ENCODE measurements around the gene PHF21A. TPM values are rescaled to one million over a fixed set of nuclear protein-coding genes. Genes with fewer than 3 reads are reported as not detected.
"Not testable (repeated sequence)": the region's sequence is repeated elsewhere in the genome, so short reads cannot be mapped to it uniquely, and the experiment has no call there.

Gene PHF21A
- total RNA-seq, 4 donors from 2014 or later = 8.9 to 118 (median 34.4) TPM

- Histone ChIP-seq H3K27ac (peak overlapping the region; percentile 86 to 100 (median 94)), H3K36me3 (no peaks in the 10 kb centered on the region), H3K27me3 (no peaks in the 10 kb centered on the region), H3K4me3 (peak overlapping the region; percentile 55 to 87 (median 78)), H3K9me3 (no peaks in the 10 kb centered on the region), H3K4me1 (peaks cover 0 to 10% (median 0%) of the 10 kb centered on the region in 4 donors)
- DNase-seq = peak; percentile 56 to 74 (median 62)
- TF ChIP-seq CTCF (IDR thresholded peaks at IDR 0.05) = no peak
- TF ChIP-seq POLR2A (IDR thresholded peaks at IDR 0.05) = peak in 1 of 2 donors; percentile 31
Measured at GRCh38 chr11:46119352-46120216, 1.7 kb downstream of the PHF21A start.

GRCh38 chr11:46118702-46119351 lies 2.4 kb downstream of the PHF21A start:
- TF ChIP-seq POLR2A (IDR thresholded peaks at IDR 0.05) (no peak), CTCF (IDR thresholded peaks at IDR 0.05) (no peak)
- H3K4me1 ChIP-seq = peaks cover 0 to 10% (median 0%) of the 10 kb centered on the region in 4 donors
- no peak for DNase-seq

GRCh38 chr11:46117842-46118241 lies 3.4 kb downstream of the PHF21A start:
- no peak overlapping the region for H3K4me3 ChIP-seq
- no peak for DNase-seq
- peak overlapping the region in 2 of 4 donors; percentile 89 to 99 for H3K27ac ChIP-seq
- no peaks in the 10 kb centered on the region for H3K36me3 ChIP-seq
- no peaks in the 10 kb centered on the region for H3K27me3 ChIP-seq
- TF ChIP-seq CTCF (IDR thresholded peaks at IDR 0.05) = peak in 2 of 6 experiments; percentile 10 to 13
- TF ChIP-seq POLR2A (IDR thresholded peaks at IDR 0.05) = no peak
- H3K4me1 ChIP-seq = peaks cover 0 to 10% (median 0%) of the 10 kb centered on the region in 4 donors
- no peaks in the 10 kb centered on the region for H3K9me3 ChIP-seq

More at GRCh38 chr11:46118702-46119351, 2.4 kb downstream of the PHF21A start:
- Histone ChIP-seq H3K27ac (peak overlapping the region; percentile 86 to 100 (median 94)), H3K9me3 (no peaks in the 10 kb centered on the region), H3K36me3 (no peaks in the 10 kb centered on the region), H3K27me3 (no peaks in the 10 kb centered on the region), H3K4me3 (peak overlapping the region; percentile 55 to 87 (median 78))

- not testable (repeated sequence) for H3K4me1 ChIP-seq, H3K27me3 ChIP-seq, H3K9me3 ChIP-seq, H3K36me3 ChIP-seq, DNase-seq, H3K4me3 ChIP-seq
- peak overlapping the region in 1 of 4 donors; percentile 25 for H3K27ac ChIP-seq
Measured at GRCh38 chr11:46116712-46117037, 4.6 kb downstream of the PHF21A start.

- no peak overlapping the region for H3K4me3 ChIP-seq
Measured at GRCh38 chr11:46116007-46116711, 5.1 kb downstream of the PHF21A start.

More at GRCh38 chr11:46116007-46116711, 5.1 kb downstream of the PHF21A start:
- peak overlapping the region in 1 of 4 donors; percentile 25 for H3K27ac ChIP-seq
- TF ChIP-seq CTCF (IDR thresholded peaks at IDR 0.05) (no peak), POLR2A (IDR thresholded peaks at IDR 0.05) (no peak)
- no peaks in the 10 kb centered on the region for H3K27me3 ChIP-seq
- peaks cover 0 to 10% (median 0%) of the 10 kb centered on the region in 4 donors for H3K4me1 ChIP-seq
- no peaks in the 10 kb centered on the region for H3K9me3 ChIP-seq
- DNase-seq = no peak
- no peaks in the 10 kb centered on the region for H3K36me3 ChIP-seq
